ENCODE measurements around the gene VWA5B2.
A peak's percentile ranks its signal among the peaks of the same experiment; 100 is the strongest.

GRCh38 chr3:184186184-184186901 lies 43.0 kb upstream of the VWA5B2 start, which contains the start of gene ABCF3:
- TF ChIP-seq CTCF (IDR thresholded peaks at IDR 0.05) (no peak), POLR2AphosphoS5 (IDR thresholded peaks at IDR 0.05) (peak in 2 of 3 donors; percentile 69 to 85), POLR2A (IDR thresholded peaks at IDR 0.05) (peak in 2 of 4 donors; percentile 19 to 69)

All from stomach (tissue), 4 donors.